GM18867 (cell line): ENCODE measurements around the gene NUDT14.

Experiments
- ATAC-seq: cut with Tn5 transposase; IDR thresholded peaks from one replicate; pipeline ENCODE4 v1.9.1; 2021; ENCODE audit warnings: mild to moderate bottlenecking, moderate library complexity; ENCODE audit not compliant: unreplicated experiment

Gene NUDT14

GRCh38 chr14:105149146-105149781, 31.8 kb downstream of the NUDT14 start:
- ATAC-seq: no peak

- no peak for ATAC-seq
These were observed 32.4 kb downstream of the NUDT14 start for GRCh38 chr14:105148604-105149145.

DNA sequence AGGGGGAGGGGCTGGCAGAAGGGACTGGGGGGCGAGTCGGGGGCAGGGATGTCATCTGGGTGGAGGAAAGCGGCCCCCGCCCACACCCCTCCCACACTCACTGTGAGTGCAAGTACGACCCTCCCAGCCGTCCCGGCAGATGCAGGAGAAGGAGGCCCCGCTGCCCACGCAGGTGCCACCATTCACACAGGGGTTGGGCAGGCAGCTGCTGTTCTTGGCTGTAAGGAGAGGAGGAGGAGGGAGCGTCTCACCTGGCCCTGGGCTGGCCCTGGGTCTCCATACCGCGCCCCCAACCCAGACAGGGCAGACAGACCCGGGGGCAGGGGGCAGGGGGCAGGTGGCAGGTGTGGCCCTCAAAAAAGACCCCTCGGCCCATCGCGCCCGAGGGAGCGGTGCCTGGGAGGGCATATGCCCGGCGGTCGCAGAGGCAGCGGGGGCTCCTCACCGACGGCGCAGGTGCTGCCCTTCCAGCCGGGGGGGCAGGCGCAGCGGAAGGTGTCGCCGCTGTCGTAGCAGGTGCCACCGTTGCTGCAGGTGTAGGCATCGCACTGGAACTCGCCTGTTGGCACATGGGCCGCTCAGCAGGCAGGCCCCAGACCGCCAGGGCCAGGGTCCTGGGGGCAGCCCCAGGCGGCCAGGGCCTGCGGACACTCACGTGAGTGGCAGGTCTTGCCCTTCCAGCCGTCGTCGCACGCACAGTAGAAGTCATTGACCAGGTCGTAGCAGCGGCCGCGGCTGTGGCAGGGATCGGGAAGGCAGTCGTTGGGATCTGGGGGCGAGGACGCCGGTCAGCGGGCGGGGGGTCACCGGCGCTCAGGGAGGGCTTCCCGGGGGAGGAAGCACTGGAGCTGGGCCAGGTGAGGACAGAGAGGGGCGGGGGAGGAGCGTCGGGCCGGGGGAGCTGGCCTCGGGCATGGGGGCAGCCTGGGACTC, 33.2 kb downstream of the NUDT14 start:
- ATAC-seq: no peak

- no peak for ATAC-seq
These were observed 34.0 kb downstream of the NUDT14 start for GRCh38 chr14:105146976-105147635.

DNA sequence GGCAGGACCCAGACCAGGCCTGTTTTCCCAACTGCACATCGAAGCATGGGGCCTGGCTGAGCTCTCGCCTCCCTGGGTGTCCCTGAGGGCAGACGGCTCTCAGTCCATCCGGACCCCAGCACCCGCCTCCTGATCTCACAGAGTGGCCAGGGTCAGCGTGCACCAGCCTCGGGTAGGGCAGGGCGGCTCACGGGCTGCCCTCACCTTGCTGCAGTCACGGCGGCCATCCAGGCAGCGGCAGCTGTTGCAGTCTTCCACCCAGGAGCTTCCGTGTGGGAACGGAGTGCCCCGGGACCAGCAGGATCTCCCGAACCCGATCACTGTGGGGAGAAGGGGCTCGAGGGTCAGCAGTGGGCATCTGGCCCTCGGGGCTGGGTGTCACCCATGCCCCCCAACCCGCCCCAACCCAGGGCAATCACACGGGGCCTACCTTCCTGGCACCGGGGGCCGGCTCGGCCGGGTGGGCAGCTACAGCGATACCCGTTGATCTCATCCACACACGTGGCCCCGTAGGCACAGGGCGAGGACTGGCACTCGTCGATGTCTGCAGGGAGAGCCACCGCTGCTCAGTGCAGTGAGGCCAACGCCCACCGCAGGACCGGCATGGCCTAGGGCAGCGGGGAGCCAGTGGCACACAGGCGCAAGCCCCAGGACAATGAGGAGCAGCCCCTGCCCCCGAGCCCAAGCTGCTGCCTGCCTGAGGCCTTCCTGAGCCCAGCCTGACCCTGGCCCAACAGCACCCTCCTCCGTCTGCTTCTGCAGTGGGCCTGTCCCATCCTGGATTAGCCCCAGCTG, 34.7 kb downstream of the NUDT14 start:
- ATAC-seq: no peak

DNA sequence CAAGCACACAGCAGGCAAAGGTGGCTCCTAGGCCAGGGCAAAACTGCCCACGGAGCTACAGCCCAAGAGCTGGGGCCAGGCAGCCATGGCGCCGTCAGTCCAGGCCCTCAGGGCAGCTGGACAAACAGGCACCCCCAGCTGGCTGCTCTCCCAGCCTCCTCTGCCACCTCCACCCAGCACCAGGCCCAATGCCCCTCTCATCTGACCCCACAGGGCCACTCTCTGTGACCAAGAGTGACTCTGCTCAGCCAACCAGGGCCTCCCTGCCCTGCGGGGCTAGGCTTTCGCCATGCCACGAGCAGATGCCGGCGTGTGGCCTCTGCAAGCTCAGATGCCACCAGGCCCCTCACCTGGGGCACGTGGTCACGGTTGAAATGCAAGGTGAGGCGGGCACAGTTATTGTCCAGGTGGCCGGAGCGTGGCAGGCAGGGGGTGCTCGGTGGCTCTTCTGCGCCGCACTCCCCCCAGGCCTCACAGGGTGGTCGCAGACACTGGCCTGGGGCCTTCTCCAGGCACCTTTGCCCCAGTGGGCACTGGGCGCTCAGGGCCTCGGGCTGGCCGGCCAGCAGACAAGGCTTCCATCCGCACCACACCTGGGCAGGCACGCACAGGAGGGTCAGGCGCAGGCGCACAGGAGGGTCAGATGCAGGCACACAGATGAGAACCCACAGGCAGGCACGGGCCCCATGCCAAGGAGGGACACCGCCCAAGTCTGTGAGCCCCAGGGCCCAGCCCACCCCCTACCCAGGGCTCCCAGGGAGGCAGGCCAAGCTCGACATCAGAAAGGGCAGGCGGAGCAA, 35.5 kb downstream of the NUDT14 start:
- no peak for ATAC-seq

DNA sequence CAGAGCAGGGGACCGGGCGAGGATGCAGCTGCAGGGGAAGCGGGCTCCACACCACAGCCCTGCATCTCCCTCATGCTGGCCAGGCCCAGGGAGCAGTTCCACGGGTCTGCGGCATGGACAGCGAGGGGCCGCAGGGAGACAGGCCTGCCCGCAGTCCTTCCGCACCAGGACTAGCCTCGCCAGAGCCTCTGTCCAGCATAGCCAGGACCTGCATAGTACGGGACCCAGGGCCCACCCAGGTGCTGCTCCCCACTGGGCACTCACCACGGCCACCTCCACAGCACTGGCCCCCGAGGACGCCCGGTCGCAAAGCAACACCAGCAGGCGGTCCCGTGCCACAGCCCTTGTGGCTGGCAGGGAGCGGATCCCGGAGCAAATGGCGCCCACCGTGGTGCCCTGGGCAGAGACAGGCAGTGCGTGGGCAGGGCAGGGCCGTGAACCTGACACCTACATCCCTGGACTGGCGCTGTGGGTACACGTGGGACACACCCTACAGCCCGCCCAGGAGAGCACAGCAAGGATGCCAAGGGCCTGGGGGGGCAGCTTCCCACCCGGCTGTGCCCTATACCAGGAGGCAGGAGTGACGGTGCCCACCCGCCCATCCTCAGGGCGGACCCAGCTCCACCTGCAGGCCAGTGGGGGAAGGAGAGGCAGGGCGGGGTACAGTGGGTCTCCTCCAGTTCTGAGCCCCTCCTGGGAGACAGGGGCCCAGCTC, 36.3 kb downstream of the NUDT14 start:
- ATAC-seq: no peak

DNA sequence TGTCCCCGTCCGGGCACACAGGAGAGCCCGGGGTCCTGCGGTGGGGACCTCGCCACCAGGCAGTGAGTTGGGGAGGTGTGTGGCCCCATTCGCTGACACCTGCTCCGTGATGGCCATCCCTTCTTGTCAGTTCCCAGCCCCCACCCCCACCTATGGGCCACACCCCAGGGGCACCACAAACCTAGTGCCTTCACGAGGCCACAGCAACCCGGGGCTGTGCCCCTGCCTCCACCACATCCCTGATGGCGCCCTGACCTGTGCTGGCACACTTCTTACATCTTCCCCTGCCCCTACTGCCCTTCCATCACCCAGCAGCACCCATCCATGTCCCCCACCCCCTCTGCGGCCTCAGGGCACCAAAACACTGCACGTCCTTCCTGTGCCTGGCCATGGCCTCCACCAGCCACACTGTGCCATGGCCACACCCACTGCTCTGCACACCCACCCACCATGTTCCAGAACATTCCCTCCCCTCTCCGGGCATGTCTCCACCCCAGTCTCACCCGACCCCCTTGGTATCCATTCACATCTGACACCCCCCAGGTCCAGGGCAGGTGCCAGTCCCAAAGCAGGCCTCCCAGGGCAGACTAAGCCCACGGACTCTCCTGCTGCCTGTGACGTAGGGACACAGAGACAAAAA, 37.0 kb downstream of the NUDT14 start:
- no peak for ATAC-seq

DNA sequence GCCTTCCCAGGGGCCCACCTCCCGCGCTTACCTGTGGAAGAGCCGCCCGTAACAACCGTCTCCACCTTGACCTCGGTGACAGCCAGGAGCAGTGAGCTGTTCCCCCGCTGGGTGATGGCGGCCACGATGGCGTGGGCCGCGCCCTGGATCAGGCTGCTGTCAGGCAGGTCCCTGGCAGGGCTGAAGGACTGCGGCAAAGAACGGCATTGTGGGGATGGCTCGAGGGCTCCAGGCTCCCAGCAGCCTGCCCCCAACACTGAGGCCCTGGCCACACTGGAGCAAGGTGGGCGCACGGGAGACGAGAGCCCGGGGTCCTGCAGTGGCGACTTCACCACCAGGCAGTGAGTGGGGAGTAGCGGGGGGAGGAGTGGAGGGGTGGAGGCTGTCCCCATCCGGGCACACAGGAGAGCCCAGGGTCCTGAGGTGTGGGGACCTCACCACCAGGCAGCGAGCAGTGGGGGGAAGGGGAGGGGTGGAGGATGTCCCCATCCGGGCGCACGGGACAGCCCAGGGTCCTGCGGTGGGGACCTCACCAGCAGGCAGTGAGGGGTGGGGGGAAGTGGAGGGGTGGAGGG, 37.6 kb downstream of the NUDT14 start:
- ATAC-seq: no peak

- no peak for ATAC-seq
These were observed 38.3 kb downstream of the NUDT14 start for GRCh38 chr14:105142651-105143450.

DNA sequence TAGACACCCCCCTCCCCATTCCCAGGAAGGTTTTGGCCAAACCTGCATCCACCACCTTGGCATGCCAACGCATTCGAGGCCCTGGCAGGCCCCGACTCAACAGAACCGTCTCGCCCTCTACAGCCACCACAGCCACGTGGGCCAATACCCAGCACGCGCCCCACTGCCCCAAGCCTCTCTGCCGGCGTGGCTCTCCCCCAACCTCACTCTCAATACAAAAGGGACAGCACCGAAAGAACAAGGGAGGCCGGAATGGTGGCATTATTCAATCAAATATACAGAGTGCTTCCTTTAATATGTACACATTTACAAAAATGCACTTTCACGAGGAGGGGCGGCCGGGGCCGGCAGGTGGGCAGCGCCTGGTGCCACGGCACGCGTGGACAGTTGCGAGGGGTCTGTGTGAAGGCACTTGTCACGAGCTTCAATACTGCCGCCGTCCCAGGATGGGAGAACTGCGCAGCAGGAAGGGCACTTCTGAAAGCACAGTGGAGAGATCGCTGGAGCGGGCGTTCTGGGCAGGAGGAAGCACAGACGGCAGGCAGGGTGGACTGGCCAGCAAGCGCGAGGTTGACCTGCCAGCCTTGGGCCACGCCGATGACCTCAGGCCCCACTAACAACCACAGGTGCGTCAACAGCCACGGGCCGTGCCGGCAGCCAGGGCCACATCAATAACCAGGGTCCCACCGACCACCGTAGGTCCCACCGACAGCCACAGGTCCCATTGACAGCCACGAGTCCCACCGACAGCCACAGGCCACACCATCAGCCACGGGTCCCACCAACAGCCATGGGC, 39.4 kb downstream of the NUDT14 start:
- no peak for ATAC-seq

DNA sequence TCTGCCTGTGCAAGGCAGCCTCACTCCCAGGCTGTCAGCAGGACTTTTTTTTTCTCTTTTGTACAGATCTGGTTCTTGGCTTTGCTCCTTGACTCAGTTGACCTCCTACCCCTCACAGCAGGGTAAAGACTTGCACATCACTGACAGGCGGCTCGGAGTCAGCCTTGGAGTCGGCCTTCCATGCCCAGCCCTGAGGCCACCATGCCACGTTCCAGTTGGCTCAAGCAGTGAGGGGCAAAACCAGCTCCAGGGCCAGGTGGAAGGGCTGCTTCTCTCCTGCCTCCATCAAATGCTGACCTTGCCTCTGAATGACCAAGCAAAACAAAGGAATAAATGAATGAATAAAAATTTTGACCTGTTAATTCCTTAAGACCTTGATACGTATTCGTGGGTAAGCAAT, 40.1 kb downstream of the NUDT14 start:
- no peak for ATAC-seq

DNA sequence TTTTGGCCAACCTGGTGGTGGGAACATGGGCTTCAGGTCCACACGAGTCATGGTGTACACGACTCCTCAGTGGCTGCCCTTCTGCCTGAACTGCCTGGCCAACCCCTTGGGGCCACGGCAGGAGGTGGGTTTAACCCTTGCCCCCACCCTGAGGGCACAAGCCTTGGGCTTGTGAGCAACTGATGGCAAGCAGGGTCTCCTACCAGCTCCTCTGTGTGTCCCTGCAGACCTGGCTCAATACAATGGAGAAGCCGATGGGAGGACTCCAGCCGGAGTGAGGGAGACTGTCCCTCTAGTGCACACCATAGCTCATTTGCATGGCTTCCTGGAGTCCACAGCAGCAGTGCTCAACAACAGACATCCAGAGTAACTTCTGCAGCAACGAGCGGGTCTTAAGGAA, 40.5 kb downstream of the NUDT14 start:
- no peak for ATAC-seq

DNA sequence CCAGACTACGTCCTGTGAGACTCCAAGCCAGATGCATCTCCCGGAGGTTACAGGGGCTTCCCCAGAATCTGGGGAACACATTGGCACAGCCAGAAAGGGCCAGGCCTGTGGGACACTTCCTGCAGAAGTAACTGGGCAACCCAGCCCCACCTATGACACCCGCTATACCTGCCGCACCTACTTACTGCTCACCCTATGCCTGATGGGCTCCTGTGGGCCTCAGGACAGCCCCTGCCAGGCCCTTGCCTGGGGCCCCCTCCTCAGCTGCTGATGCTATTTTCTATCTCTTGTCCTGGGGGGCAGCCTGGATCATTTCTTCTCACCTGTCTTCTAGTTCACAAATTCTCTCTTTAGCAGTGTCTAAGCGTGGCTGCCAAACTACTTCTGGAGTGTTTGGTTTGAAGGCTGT, 41.3 kb downstream of the NUDT14 start:
- ATAC-seq: no peak

- no peak for ATAC-seq
These were observed 41.8 kb downstream of the NUDT14 start for GRCh38 chr14:105139212-105139825.

- no peak for ATAC-seq
These were observed 42.5 kb downstream of the NUDT14 start for GRCh38 chr14:105138551-105139111.
